MCF 10A (cell line): ENCODE measurements around the gene TMEM163. TPM values are rescaled to one million over a fixed set of nuclear protein-coding genes. Genes with fewer than 3 reads are reported as not detected.

Source experiments
- BruUV-seq: library from RNA; stranded (reverse); fragments of 400-500 nt; replicated peaks from 2 replicates; lab custom pipeline; 2021; lab: Mats Ljungman, UMichigan
- CTCF ChIA-PET: fragments of 300-600 bp; sonication (Branson Sonifier 250); formaldehyde crosslinking; extraction: SDS; loops from one replicate; lab custom pipeline; 2021; ENCODE audit warnings: antibody characterized with exemption, inconsistent platforms; lab: Yijun Ruan, JAX
- POLR2A ChIA-PET: fragments of 300-600, 350-650 bp; sonication (Branson Sonifier 250); formaldehyde crosslinking; extraction: SDS; loops from one replicate; lab custom pipeline; 2020; ENCODE audit warnings: antibody characterized with exemption, inconsistent platforms; lab: Yijun Ruan, JAX
- DNase-seq: peaks from one replicate; pipeline ENCODE4 v3.0.0-alpha.2; 2018; ENCODE audit not compliant: unreplicated experiment
- H3K27ac Mint-ChIP-seq: one replicate; pipeline ENCODE4 v1.8.0; 2022; ENCODE audit warnings: mild to moderate bottlenecking, low read depth, mixed read lengths; ENCODE audit not compliant: unreplicated experiment
- H3K27me3 Mint-ChIP-seq: one replicate; pipeline ENCODE4 v1.8.0; 2022; ENCODE audit warnings: mixed read lengths; ENCODE audit not compliant: insufficient read depth, unreplicated experiment
- H3K36me3 Mint-ChIP-seq: one replicate; pipeline ENCODE4 v1.8.0; 2022; ENCODE audit warnings: mild to moderate bottlenecking, moderate library complexity, mixed read lengths; ENCODE audit not compliant: insufficient read depth, unreplicated experiment
- H3K4me1 Mint-ChIP-seq: one replicate; pipeline ENCODE4 v1.8.0; 2022; ENCODE audit warnings: mixed read lengths; ENCODE audit not compliant: insufficient read depth, unreplicated experiment
- H3K4me3 Mint-ChIP-seq: one replicate; pipeline ENCODE4 v1.8.0; 2022; ENCODE audit warnings: mild to moderate bottlenecking, moderate library complexity, mixed read lengths; ENCODE audit not compliant: unreplicated experiment
- H3K9me3 Mint-ChIP-seq: one replicate; pipeline ENCODE4 v1.8.0; 2022; ENCODE audit warnings: mixed read lengths; ENCODE audit not compliant: unreplicated experiment
- CTCF ChIP-seq: fragments of 200-600 bp; IDR thresholded peaks from one replicate; pipeline ENCODE4 v1.8.0; 2022; ENCODE audit warnings: antibody characterized with exemption, mild to moderate bottlenecking; ENCODE audit not compliant: unreplicated experiment
- intact Hi-C: fragments of 100-400 bp; cut with micrococcal nuclease; formaldehyde crosslinking; loops from 2 replicates; pipeline ENCODE4 v1.14.1; 2022
- total RNA-seq: library from RNA; stranded (reverse); gene quantifications from 2 replicates; pipeline ENCODE4 v1.2.3, GENCODE V29; 2022

TMEM163 gene
- total RNA-seq, 1 experiment from 2014 or later: not detected

GRCh38 chr2:134443814-134444480, 274.9 kb downstream of the TMEM163 start:
- intact Hi-C loops: no loop called here
- Mint-ChIP-seq H3K27me3 (no peaks in the 10 kb centered on the region), H3K27ac (no peak overlapping the region), H3K4me1 (no peaks in the 10 kb centered on the region), H3K4me3 (no peak overlapping the region), H3K36me3 (peaks cover 19% of the 10 kb centered on the region), H3K9me3 (no peaks in the 10 kb centered on the region)
- ChIA-PET CTCF (interaction anchor here (0.6 to 4.8 kb wide), 6 partner anchors 6 to 454 kb away, joined by 3 to 43 read pairs (median 5); no protein-coding TSS in a partner anchor), POLR2A (no interaction called here)
- BruUV-seq: no TSS peak
- DNase-seq: no peak
- no peak for TF ChIP-seq CTCF

DNA sequence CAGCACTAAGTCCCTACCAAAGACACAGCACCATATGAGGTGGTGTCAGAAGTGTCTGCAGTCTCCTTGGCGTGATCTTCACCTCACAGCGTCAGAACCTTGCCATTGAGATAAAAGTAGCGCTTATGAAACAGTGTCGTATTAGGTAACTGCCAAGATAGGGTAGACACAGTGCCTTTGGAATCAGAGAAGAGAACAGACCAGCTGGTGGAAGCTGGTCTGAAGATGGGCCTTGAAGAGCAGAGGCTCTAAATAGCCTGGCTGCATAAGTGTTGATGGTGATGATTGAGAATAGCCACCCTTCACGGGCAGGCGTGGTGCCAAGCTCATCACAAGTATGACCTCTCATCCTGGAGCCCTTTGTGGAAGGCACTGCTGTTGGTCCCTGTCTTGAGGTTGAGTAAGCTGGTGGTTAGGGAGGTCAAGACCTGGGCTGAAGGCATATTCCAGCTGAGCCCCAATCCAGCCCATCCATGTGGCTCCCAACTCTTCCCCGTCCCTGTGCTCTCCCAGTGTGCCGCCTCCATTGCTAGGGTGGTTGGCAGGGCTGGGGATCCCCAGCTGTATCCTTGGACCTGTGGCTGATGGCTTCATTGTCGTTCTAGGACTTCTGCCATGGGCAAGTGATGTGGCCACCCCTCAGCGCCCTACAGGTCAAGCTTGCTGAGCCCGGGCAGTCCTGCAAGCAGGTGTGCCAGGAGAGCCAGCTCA, 277.5 kb downstream of the TMEM163 start:
- no peak overlapping the region for H3K27ac Mint-ChIP-seq
- TF ChIP-seq CTCF: no peak
- intact Hi-C loops: no loop called here
- POLR2A ChIA-PET: interaction anchor here (1.3 kb wide), 1 partner anchor 10 kb away, joined by 3 read pairs; no protein-coding TSS in a partner anchor
- H3K27me3 Mint-ChIP-seq: no peaks in the 10 kb centered on the region
- DNase-seq: no peak
- BruUV-seq: no TSS peak
- no peaks in the 10 kb centered on the region for H3K4me1 Mint-ChIP-seq
- H3K4me3 Mint-ChIP-seq: no peak overlapping the region
- peaks cover 3% of the 10 kb centered on the region for H3K36me3 Mint-ChIP-seq
- H3K9me3 Mint-ChIP-seq: no peaks in the 10 kb centered on the region
- CTCF ChIA-PET: interaction anchor here (0.7 to 4.8 kb wide), 6 partner anchors 9 to 66 kb away, joined by 3 to 43 read pairs (median 8); no protein-coding TSS in a partner anchor

- no peaks in the 10 kb centered on the region for H3K27me3 Mint-ChIP-seq
- no peak overlapping the region for H3K27ac Mint-ChIP-seq
Measured at GRCh38 chr2:134440336-134440909, 278.4 kb downstream of the TMEM163 start.

More at GRCh38 chr2:134440336-134440909, 278.4 kb downstream of the TMEM163 start:
- ChIA-PET POLR2A (interaction anchor here (1.3 kb wide), 1 partner anchor 9 kb away, joined by 3 read pairs; no protein-coding TSS in a partner anchor), CTCF (interaction anchor here (0.6 to 4.8 kb wide), 4 partner anchors 10 to 1215 kb away, joined by 3 to 43 read pairs (median 8); no protein-coding TSS in a partner anchor)
- DNase-seq: no peak
- no peaks in the 10 kb centered on the region for H3K4me1 Mint-ChIP-seq
- no peaks in the 10 kb centered on the region for H3K36me3 Mint-ChIP-seq
- intact Hi-C loops: no loop called here
- BruUV-seq: no TSS peak
- no peaks in the 10 kb centered on the region for H3K9me3 Mint-ChIP-seq
- no peak overlapping the region for H3K4me3 Mint-ChIP-seq
- no peak for TF ChIP-seq CTCF
